Measurements from ENCODE around the gene LYPD4. TPM values are rescaled to one million over a fixed set of nuclear protein-coding genes. Genes with fewer than 3 reads are reported as not detected.

Gene LYPD4
- total RNA-seq, 1 experiment from 2014 or later, result not detected

- POLR2A ChIA-PET, result no interaction called here
- TF ChIP-seq SMAD4 (CRISPR knock-in tag; IDR thresholded peaks at IDR 0.05) (no peak), NR1H2 (CRISPR knock-in tag; IDR thresholded peaks at IDR 0.05) (no peak), ZNF317 (CRISPR knock-in tag; IDR thresholded peaks at IDR 0.05; ENCODE audit: borderline replicate concordance, low read depth) (no peak), NFATC4 (CRISPR knock-in tag; IDR thresholded peaks at IDR 0.05) (no peak), RORB (CRISPR knock-in tag; IDR thresholded peaks at IDR 0.05) (no peak), E2F5 (CRISPR knock-in tag; IDR thresholded peaks at IDR 0.05) (no peak), SMAD3 (CRISPR knock-in tag; IDR thresholded peaks at IDR 0.05; ENCODE audit: borderline replicate concordance) (no peak), ELF4 (CRISPR knock-in tag; IDR thresholded peaks at IDR 0.05; ENCODE audit: low read depth) (no peak), MAX (CRISPR knock-in tag; IDR thresholded peaks at IDR 0.05) (no peak), CDX4 (CRISPR knock-in tag; IDR thresholded peaks at IDR 0.05; ENCODE audit: borderline replicate concordance) (no peak), FOXP1 (CRISPR knock-in tag; IDR thresholded peaks at IDR 0.05; ENCODE audit: borderline replicate concordance) (no peak), TEAD1 (CRISPR knock-in tag; IDR thresholded peaks at IDR 0.05) (no peak), GRHL2 (CRISPR knock-in tag; IDR thresholded peaks at IDR 0.05; ENCODE audit: insufficient replicate concordance, severe bottlenecking) (no peak), FOXJ3 (CRISPR knock-in tag; IDR thresholded peaks at IDR 0.05; ENCODE audit: borderline replicate concordance) (no peak), NR2C2 (CRISPR knock-in tag; IDR thresholded peaks at IDR 0.05) (no peak)
- TF ChIP-seq, protein P1, sequence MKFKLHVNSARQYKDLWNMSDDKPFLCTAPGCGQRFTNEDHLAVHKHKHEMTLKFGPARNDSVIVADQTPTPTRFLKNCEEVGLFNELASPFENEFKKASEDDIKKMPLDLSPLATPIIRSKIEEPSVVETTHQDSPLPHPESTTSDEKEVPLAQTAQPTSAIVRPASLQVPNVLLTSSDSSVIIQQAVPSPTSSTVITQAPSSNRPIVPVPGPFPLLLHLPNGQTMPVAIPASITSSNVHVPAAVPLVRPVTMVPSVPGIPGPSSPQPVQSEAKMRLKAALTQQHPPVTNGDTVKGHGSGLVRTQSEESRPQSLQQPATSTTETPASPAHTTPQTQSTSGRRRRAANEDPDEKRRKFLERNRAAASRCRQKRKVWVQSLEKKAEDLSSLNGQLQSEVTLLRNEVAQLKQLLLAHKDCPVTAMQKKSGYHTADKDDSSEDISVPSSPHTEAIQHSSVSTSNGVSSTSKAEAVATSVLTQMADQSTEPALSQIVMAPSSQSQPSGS (CRISPR knock-in tag; IDR thresholded peaks at IDR 0.05; ENCODE audit: borderline replicate concordance, low read depth), result no peak
- TF ChIP-seq, protein P2, sequence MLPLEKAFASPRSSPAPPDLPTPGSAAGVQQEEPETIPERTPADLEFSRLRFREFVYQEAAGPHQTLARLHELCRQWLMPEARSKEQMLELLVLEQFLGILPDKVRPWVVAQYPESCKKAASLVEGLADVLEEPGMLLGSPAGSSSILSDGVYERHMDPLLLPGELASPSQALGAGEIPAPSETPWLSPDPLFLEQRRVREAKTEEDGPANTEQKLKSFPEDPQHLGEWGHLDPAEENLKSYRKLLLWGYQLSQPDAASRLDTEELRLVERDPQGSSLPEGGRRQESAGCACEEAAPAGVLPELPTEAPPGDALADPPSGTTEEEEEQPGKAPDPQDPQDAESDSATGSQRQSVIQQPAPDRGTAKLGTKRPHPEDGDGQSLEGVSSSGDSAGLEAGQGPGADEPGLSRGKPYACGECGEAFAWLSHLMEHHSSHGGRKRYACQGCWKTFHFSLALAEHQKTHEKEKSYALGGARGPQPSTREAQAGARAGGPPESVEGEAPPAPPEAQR (CRISPR knock-in tag; IDR thresholded peaks at IDR 0.05), result no peak
- Mint-ChIP-seq H3K4me3 (no peak overlapping the region), H3K27me3 (ENCODE audit: low read depth) (peaks cover under 1% of the 10 kb centered on the region; the same call in 1 of the 2 replicates), H3K27ac (no peak overlapping the region), H3K9me3 (no peaks in the 10 kb centered on the region), H3K4me1 (peaks cover 30% of the 10 kb centered on the region), H3K36me3 (peaks cover 3% of the 10 kb centered on the region)
- DNase-seq (ENCODE audit: low spot score) (no peak), ATAC-seq (no peak)
- CTCF ChIA-PET, result interaction anchor here (1.2 to 2.3 kb wide), 3 partner anchors 16 to 146 kb away, joined by 6 to 23 read pairs (median 6); no protein-coding TSS in a partner anchor
Measured at GRCh38 chr19:41888926-41889325, 44.4 kb upstream of the LYPD4 start.

DNA sequence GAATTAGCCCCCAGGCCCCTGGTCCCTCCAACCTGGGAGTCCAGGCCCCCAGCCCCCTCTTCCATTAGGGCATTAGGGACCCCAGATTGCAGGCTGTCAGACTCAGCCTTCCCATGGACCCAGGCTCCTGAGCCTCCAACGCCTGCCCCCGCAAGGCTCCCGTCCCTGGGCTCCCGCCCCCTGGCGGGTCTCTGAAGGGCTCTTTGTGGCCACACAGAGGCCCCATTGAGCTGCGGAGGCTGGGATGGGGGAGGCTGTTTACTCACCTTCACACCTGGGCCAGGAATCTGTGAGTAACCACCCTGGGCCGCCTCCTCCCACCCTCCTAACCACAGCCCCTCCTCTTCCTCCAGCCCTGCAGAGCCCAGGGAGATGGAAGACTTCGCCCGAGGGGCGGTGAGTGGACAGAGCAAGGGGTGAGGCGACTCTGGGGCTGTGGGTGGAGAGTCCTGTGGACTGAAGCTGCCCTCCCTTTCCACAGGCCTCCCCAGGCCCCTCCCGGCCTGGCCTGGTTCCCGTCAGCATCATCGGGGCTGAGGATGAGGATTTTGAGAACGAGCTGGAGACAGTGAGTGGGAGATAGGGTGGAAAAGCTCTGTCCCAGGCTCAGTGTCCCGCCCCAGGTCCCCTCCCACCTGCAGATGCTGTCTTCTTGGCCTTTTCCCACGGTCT is 43.4 kb upstream of the LYPD4 start:
- peaks cover 3% of the 10 kb centered on the region for H3K36me3 Mint-ChIP-seq
- H3K27me3 Mint-ChIP-seq (ENCODE audit: low read depth), result peaks cover 4% of the 10 kb centered on the region; the same call in 1 of the 2 replicates
- peak; percentile 41 for ATAC-seq
- H3K27ac Mint-ChIP-seq, result 0 out of 2 replicates have a peak overlapping the region, but pooled peaks have one; percentile 53
- H3K4me3 Mint-ChIP-seq, result no peak overlapping the region
- no peaks in the 10 kb centered on the region for H3K9me3 Mint-ChIP-seq
- CTCF ChIA-PET, result interaction anchor here (0.6 to 3.3 kb wide), 19 partner anchors 8 to 414 kb away, joined by 3 to 23 read pairs (median 4); partner anchors contain the start of genes PAFAH1B3, RABAC1 and RPS19
- POLR2A ChIA-PET, result interaction anchor here (1.6 kb wide), 1 partner anchor 15 kb away, joined by 9 read pairs; no protein-coding TSS in a partner anchor
- peak; percentile 73 for DNase-seq (ENCODE audit: low spot score)
- TF ChIP-seq IRF2 (CRISPR knock-in tag; IDR thresholded peaks at IDR 0.05; ENCODE audit: borderline replicate concordance, low read depth), result no peak
- 0 out of 2 replicates have a peak, but pooled peaks have one; percentile 11 for TF ChIP-seq GABPB1 (CRISPR knock-in tag; IDR thresholded peaks at IDR 0.05)
- TF ChIP-seq JAZF1 (CRISPR knock-in tag; IDR thresholded peaks at IDR 0.05), result no peak
- TF ChIP-seq IRF1 (CRISPR knock-in tag; IDR thresholded peaks at IDR 0.05), result no peak
- TF ChIP-seq NFYB (CRISPR knock-in tag; conservative IDR thresholded peaks at IDR 0.05; ENCODE audit: low read depth), result no peak
- no peak for TF ChIP-seq ZBTB43 (CRISPR knock-in tag; IDR thresholded peaks at IDR 0.05)
- 0 out of 2 replicates have a peak, but pooled peaks have one; percentile 43 for TF ChIP-seq MAX (CRISPR knock-in tag; IDR thresholded peaks at IDR 0.05)
- no peak for TF ChIP-seq NR2C2 (CRISPR knock-in tag; IDR thresholded peaks at IDR 0.05)
- peak; percentile 87 for TF ChIP-seq ZNF423 (CRISPR knock-in tag; IDR thresholded peaks at IDR 0.05)
- no peak for TF ChIP-seq MYBL2 (CRISPR knock-in tag; IDR thresholded peaks at IDR 0.05)
- TF ChIP-seq SMAD3 (CRISPR knock-in tag; IDR thresholded peaks at IDR 0.05; ENCODE audit: borderline replicate concordance), result no peak
- no peak for TF ChIP-seq TP53 (CRISPR knock-in tag; IDR thresholded peaks at IDR 0.05)
- TF ChIP-seq GTF2I (CRISPR knock-in tag; conservative IDR thresholded peaks at IDR 0.05), result no peak
- TF ChIP-seq FOXK1 (CRISPR knock-in tag; IDR thresholded peaks at IDR 0.05), result 0 out of 2 replicates have a peak, but pooled peaks have one; percentile 34
- peaks cover 33% of the 10 kb centered on the region for H3K4me1 Mint-ChIP-seq

All from WTC11 (cell line).